Measurements from ENCODE around the gene CIAPIN1.

CIAPIN1 gene

GRCh38 chr16:57447186-57447962 is at the start of gene CIAPIN1, which contains the start of gene COQ9:
Gene CIAPIN1 (minus strand): TSS chr16:57447385. CDS start chr16:57440928, 6,457 bp downstream.
Gene COQ9 (plus strand): TSS chr16:57447479. CDS start chr16:57447506, 27 bp downstream.
- DNase-seq (ENCODE audit: low read depth in 1 of 2, low spot score in 1 of 2): peak; percentile 77 to 88

GRCh38 chr16:57493767-57494166 is 46.6 kb upstream of the CIAPIN1 start:
- no peak for DNase-seq (ENCODE audit: low read depth in 1 of 2, low spot score in 1 of 2)

- DNase-seq (ENCODE audit: low read depth in 1 of 2, low spot score in 1 of 2): no peak
These were observed 42.0 kb upstream of the CIAPIN1 start for GRCh38 chr16:57489229-57489628.

GRCh38 chr16:57486858-57487834 is 40.0 kb upstream of the CIAPIN1 start:
- DNase-seq (ENCODE audit: low read depth in 1 of 2, low spot score in 1 of 2): no peak

- peak; percentile 62 to 65 for DNase-seq (ENCODE audit: low read depth in 1 of 2, low spot score in 1 of 2)
These were observed 39.0 kb upstream of the CIAPIN1 start, which contains the start of gene DOK4 for GRCh38 chr16:57485916-57486857. Gene DOK4 (minus strand): TSS chr16:57486493. CDS start chr16:57479507, 6,986 bp downstream.

- no peak for DNase-seq (ENCODE audit: low read depth in 1 of 2, low spot score in 1 of 2)
These were observed 38.1 kb upstream of the CIAPIN1 start for GRCh38 chr16:57485091-57485915.

- no peak for DNase-seq (ENCODE audit: low read depth in 1 of 2, low spot score in 1 of 2)
These were observed 37.4 kb upstream of the CIAPIN1 start for GRCh38 chr16:57484515-57485005.

- DNase-seq (ENCODE audit: low read depth in 1 of 2, low spot score in 1 of 2): no peak
These were observed 36.7 kb upstream of the CIAPIN1 start for GRCh38 chr16:57483725-57484514.

- no peak for DNase-seq (ENCODE audit: low read depth in 1 of 2, low spot score in 1 of 2)
These were observed 35.8 kb upstream of the CIAPIN1 start for GRCh38 chr16:57482845-57483545.

GRCh38 chr16:57481421-57481820 is 34.2 kb upstream of the CIAPIN1 start:
- no peak for DNase-seq (ENCODE audit: low read depth in 1 of 2, low spot score in 1 of 2)

GRCh38 chr16:57480754-57481230 is 33.6 kb upstream of the CIAPIN1 start:
- no peak for DNase-seq (ENCODE audit: low read depth in 1 of 2, low spot score in 1 of 2)

- DNase-seq (ENCODE audit: low read depth in 1 of 2, low spot score in 1 of 2): no peak
These were observed 33.0 kb upstream of the CIAPIN1 start for GRCh38 chr16:57479976-57480753.

- no peak for DNase-seq (ENCODE audit: low read depth in 1 of 2, low spot score in 1 of 2)
These were observed 32.2 kb upstream of the CIAPIN1 start for GRCh38 chr16:57479205-57479975.

- no peak for DNase-seq (ENCODE audit: low read depth in 1 of 2, low spot score in 1 of 2)
These were observed 31.4 kb upstream of the CIAPIN1 start for GRCh38 chr16:57478396-57479204.

- DNase-seq (ENCODE audit: low read depth in 1 of 2, low spot score in 1 of 2): no peak
These were observed 30.5 kb upstream of the CIAPIN1 start for GRCh38 chr16:57477531-57478202.
